Measurements from ENCODE around the gene NR3C1.
A peak's percentile ranks its signal among the peaks of the same experiment; 100 is the strongest.

The NR3C1 gene

DNA sequence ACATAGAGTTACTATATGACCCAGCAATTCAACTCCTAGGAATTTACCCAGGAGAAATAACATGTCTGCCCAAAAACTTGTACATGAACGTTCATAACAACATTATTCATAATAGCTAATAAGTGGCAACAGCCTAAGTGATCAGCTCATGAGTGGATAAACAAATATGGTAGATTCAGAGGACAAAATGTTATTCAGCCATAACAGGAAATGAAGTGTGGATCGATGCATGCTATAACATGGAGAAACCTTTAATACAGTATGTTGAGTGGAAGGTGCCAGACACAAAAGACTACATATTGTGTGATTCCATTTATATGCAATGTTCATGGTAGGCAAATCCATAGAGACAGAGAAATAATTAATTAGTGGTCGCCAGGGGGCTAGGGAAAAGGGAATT lies 22.3 kb upstream of the NR3C1 start:
- DNase-seq = no peak

DNA sequence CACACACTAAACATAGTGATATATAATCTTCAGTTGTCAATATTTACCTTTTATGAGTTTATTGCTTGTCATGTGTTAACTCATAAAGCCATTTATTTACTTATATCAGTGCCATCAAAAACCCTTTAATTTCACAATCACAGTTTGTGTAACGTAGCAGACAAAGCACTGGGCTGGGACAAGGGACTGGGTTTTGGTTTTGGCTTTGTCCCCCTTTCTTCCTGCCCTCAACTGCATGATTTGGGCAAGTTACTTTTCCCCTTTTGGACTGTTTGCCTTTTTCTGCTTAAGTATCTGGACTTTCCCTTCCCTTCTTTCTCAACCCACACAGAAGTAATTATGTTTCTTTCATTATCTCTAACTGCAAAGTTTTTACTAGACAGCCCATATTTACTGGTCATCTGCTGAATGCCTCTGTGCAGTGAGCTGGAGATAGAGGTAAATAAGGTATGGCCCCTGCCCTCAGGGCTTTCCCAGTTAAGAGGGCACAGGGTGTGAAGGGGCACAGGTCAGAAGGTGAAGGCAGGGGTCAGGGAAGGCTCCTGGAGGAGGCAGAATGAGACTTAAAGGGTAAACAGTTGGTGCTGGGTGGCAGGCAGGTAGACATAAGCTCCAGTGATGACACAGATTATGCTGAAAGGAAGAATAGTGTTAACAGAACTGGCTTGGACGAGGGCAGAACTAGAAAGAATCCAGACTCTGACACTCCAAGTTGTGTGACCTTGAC lies 14.8 kb upstream of the NR3C1 start:
- no peak for DNase-seq

DNA sequence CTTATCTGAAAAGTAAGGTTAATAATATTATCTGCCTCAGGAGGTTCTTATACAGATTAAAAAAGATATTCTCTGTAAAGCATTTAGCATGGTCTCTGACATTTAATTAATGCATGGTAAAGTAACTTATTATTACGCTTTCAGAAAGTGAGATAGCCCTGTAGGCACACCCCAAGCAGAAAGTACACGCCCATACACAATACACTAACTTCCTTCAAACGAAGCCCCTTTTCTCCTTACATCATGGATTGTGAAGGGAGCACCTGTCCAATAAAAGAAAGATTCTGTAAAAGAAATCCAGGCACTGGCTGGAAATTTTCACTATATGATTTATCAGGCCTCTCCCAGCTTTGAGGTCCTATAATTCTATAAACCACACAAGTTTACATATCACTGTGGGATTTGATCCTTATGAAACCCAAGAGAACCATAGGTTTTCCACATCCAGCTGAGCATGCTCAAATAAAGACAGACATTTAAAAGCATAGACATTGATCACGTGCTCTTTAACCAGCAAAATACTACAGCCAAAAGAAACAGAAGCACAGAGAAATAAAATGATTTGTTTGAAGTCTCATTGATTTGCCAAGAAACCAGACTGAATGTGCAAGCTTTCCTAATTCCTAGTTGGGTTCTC lies 14.1 kb upstream of the NR3C1 start:
- DNase-seq = no peak

GRCh38 chr5:143416411-143416810 lies 12.9 kb upstream of the NR3C1 start:
- no peak for DNase-seq

- no peak for DNase-seq
These were observed 10.6 kb upstream of the NR3C1 start for GRCh38 chr5:143413958-143414669.

- no peak for DNase-seq
These were observed 9.3 kb upstream of the NR3C1 start for GRCh38 chr5:143412661-143413342.

GRCh38 chr5:143409926-143410325 lies 6.4 kb upstream of the NR3C1 start:
- no peak for DNase-seq

DNA sequence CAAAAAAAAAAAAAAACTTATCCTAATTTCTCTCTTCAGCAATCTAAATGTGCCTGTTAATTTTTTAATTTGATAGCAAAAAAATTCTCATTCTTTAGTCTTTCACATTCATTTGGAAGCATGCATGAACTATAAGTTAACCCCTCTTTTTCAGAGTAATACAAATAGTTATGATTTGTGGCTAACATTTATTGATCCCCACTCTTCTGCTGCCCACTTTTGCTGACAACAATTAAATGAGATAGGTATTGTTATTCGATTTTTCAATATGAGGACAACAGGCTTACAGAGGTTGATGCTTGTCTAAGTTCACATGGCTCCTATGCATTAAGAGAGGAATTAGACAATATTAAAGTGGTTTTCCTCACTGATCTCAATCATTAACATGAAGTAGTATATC lies 2.9 kb upstream of the NR3C1 start:
- no peak for DNase-seq

DNA sequence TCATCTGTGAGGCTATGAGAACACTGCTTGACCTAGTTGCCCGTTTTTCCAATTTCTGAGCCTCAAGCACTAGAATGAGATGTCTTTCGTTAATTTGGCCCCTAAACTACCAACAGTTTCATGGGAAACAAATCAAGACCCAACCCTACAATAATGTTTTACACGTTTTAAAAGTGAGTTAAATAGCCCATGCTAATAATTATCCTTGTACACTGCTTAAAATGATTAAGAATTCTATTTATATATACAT lies 2.3 kb upstream of the NR3C1 start:
- DNase-seq = no peak

DNA sequence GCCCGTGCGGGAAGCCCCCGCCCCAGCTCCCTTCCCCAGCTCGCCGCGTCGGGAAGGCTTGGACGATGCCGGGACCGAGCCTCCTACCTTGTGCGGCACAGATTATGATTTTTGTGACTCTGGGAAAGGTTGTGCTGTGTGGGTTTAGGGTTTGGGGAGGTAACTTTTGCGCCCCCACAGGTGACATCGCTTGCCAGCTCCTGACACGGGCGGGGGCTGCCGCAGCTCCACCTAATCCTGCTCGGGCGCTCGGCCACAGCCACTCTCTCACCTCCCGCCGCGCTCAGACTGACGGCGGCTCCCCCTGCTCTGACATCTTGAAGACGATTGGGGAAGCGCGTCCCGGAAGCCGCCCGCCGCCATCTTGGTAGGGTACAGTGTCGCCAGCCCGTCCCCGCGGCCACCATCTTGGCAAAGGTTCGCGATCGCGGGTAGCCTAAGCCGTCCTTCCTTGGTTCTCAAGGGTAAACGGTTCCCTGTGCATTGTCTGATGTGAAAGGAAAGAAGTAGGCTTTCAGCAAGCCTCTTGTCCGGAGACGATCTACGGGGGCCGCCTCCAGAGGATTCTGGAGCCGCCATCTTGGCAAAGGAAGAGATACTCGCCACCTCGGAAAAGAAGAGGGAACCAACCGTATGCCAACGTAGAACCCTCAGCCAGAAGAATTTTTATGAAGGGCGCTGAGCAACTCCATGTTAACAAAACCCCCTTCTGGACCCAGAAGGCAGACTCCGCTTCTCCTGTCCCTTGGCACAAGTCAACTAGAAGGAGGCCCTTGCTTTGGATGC lies 1.8 kb upstream of the NR3C1 start:
- peak; percentile 95 for DNase-seq

DNA sequence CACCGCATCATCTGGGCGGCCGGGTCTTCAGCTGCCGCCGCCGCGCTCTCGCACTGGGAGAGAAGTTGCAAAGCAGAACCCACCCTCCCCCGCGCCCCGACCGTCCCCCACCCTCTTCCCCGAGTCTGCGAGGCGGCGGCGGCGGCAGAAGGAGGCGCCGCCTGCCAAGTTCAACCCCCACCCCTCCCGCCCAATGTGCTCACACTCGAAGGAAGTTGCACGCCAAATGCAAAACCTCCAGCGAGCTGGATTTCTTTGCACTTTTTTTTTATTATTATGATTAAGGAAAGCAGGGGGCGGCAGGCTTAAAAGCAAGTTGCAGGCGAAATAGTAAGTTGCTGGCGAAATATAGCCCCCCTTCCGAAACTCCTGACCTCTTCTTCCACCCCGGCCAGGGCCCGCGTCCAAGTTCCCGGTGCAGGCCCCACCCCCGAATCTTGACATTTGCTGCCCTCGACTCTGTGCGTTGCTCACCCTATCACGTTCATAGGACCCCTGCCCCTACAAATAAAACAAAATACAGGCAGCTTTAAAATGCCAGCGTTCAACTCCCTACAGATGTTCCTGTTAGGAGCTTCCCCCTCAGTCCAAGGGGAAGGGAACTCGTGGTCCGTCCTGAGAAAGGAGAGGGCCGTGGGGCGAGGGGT lies 1.1 kb upstream of the NR3C1 start:
- peak; percentile 84 for DNase-seq

DNA sequence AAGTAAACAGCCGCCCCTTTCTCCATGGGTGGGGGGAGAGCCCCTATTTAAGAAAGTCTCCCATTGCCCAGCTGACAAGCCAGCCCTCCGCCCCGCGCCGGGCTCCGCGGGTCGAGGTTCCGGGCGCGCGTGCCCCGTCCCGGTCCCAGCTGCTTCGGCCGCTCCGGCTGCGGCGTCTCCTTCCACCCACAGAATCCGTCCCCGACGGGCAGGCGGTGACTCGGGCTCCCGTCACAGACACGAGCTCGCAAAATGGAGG lies 223 bp downstream of the NR3C1 start:
- no peak for DNase-seq

GRCh38 chr5:143402553-143403333 lies 743 bp downstream of the NR3C1 start:
- peak; percentile 82 for DNase-seq

GRCh38 chr5:143402017-143402552 lies 1.4 kb downstream of the NR3C1 start:
- peak; percentile 65 for DNase-seq

- DNase-seq = no peak
These were observed 2.1 kb downstream of the NR3C1 start for GRCh38 chr5:143401227-143402016.

- peak; percentile 63 for DNase-seq
These were observed 2.8 kb downstream of the NR3C1 start for GRCh38 chr5:143400541-143401226.

DNA sequence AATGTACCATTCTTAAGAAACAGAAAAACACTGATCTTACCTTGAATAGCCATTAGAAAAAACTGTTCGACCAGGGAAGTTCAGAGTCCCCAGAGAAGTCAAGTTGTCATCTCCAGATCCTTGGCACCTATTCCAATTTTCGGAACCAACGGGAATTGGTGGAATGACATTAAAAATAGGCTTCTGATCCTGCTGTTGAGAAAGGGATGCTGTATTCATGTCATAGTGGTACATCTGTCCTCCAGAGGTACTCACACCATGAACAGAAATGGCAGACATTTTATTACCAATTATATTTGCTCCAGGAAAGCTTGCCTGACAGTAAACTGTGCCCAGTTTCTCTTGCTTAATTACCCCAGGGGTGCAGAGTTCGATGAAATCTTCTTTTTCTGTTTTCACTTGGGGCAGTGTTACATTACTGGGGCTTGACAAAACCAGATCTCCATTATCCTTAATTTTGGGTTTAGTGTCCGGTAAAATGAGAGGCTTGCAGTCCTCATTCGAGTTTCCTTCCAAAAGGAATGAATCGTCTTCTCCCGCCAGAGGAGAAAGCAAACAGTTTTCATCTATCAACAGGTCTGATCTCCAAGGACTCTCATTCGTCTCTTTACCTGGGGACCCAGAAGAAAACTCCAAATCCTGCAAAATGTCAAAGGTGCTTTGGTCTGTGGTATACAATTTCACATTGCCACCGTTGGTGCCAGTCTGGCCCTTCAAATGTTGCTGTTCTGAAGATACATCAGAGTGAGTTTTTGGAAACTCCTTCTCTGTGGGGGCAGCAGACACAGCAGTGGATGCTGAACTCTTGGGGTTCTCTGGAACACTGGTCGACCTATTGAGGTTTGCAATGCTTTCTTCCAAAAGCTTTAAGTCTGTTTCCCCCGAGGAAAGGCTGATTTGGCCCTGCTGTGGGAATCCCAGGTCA lies 3.6 kb downstream of the NR3C1 start:
- no peak for DNase-seq

- DNase-seq = no peak
These were observed 4.8 kb downstream of the NR3C1 start for GRCh38 chr5:143398451-143399237.
